ENCODE data around the gene DEDD2.
A peak's percentile ranks its signal among the peaks of the same experiment; 100 is the strongest.

DEDD2 gene

GRCh38 chr19:42176990-42177685, 40.3 kb downstream of the DEDD2 start:
- peak; percentile 94 for ATAC-seq
- H3K36me3 Mint-ChIP-seq = no peaks in the 10 kb centered on the region
- no peak overlapping the region for H3K4me3 Mint-ChIP-seq
- H3K27ac Mint-ChIP-seq = no peak overlapping the region
- DNase-seq (ENCODE audit: low spot score in 2 of 2) = peak; percentile 61 to 81
- no peaks in the 10 kb centered on the region for H3K9me3 Mint-ChIP-seq
- H3K4me1 Mint-ChIP-seq = peaks cover 23% of the 10 kb centered on the region

GRCh38 chr19:42176649-42176989, 40.9 kb downstream of the DEDD2 start:
- no peak overlapping the region for H3K4me3 Mint-ChIP-seq
- no peaks in the 10 kb centered on the region for H3K9me3 Mint-ChIP-seq
- DNase-seq (ENCODE audit: low spot score in 2 of 2) (peak; percentile 29 to 67), ATAC-seq (peak; percentile 69)
- H3K36me3 Mint-ChIP-seq = no peaks in the 10 kb centered on the region
- peak overlapping the region; percentile 21 for H3K27ac Mint-ChIP-seq
- peaks cover 19% of the 10 kb centered on the region for H3K4me1 Mint-ChIP-seq

DNA sequence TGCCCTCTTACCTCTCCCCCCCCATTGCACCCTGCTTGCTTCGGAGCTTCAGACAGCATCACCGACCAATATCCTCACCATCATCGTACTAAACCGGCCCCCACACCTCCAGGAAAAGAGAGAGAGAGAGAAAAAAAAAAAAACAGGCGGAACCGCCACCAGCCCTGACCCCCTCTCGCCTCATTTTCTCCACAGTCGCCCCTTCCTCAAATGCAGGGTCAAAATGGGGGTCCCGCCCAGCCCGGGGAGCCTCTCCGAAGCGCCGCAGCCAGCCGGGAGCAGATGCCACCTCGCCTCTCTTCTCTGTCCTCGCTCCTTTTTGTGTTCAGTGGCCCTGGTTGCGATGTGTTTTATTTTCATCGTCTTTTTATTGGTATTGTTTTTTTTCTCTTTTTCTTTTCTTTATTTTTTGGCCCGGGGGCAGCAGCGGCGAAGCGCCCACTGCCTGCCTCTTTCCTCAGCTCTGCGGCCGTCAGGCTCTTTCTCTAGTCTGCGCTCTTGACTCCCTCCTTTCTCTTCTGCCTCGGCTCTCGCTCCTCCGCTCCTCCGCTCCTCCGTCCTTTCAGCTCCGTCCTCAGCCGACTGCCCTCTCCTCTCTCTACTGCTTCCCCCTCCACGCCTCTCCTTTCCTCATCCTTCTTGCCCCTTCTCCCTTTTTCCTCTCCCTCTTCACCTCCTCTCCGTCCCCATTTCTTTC, 41.4 kb downstream of the DEDD2 start:
- Mint-ChIP-seq H3K4me1 (peaks cover 19% of the 10 kb centered on the region), H3K9me3 (no peaks in the 10 kb centered on the region), H3K4me3 (no peak overlapping the region), H3K27ac (peak overlapping the region; percentile 21), H3K36me3 (no peaks in the 10 kb centered on the region)
- ATAC-seq = peak; percentile 63
- peak; percentile 28 to 68 for DNase-seq (ENCODE audit: low spot score in 2 of 2)

DNA sequence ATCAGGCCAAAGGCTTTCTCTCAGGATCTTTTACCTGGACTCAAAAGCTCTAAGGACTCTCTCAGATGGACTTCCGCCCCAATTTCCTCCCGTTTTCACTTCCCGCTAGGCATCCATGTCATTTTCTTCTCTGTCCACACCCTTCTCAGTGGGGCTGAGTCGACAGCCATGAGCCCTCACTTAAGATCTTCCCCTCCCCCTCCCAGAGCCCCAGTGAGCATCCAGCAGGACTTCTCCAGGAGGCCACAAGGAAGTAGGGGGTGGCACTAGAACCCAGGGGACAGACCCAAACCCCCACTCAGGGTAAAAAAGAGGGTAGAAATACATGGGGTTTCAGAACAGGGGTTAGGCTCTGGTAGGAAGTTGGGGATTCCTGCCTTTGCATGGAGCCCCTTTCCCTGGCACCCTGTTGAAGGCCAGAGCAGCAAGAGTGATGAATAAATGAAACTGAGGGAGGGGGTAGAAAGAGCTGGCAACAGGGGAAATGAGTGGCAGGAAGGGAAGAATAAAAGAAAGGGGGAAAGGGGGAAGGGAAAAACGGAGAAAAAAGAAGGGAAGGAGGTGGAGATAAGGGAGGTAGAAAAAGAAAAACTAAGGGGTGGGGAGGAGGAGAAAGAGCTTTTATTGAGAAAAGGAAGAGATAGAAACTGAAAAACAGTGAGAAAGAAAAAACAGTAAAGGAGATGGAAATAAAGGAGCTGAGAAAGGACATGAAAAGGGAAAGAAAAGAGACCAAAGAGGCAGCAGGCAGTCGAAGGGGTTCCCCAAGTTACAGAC, 42.3 kb downstream of the DEDD2 start:
- Mint-ChIP-seq H3K4me3 (no peak overlapping the region), H3K4me1 (peaks cover 19% of the 10 kb centered on the region), H3K27ac (no peak overlapping the region)

GRCh38 chr19:42174188-42174587, 43.3 kb downstream of the DEDD2 start:
- Mint-ChIP-seq H3K4me1 (peaks cover 19% of the 10 kb centered on the region), H3K9me3 (no peaks in the 10 kb centered on the region), H3K36me3 (no peaks in the 10 kb centered on the region), H3K27ac (no peak overlapping the region), H3K4me3 (no peak overlapping the region)
- DNase-seq (ENCODE audit: low spot score in 2 of 2) = no peak
- no peak for ATAC-seq

More for the DNA sequence above, 42.3 kb downstream of the DEDD2 start:
- Mint-ChIP-seq H3K9me3 (no peaks in the 10 kb centered on the region), H3K36me3 (no peaks in the 10 kb centered on the region)
- no peak for ATAC-seq
- DNase-seq (ENCODE audit: low spot score in 2 of 2) = no peak

DNA sequence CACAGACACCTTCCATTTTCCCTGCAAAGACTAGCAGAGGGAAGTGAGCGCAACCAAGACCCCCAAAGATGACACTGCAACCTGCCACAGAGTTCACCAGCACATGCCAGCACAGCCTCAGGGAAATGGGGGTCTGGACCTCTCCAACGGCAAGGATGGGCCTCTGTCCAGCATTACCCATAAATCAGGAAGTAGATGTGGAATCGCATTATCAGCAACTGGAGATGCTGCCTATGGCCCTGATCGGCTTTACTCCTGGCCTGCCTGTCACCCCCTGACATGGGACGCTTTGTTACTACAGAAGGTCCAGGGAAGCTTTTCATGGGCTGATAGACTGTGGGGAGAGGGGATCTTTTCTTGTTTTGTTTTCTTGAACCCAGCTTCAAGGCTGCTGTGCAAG, 43.8 kb downstream of the DEDD2 start:
- ATAC-seq = no peak
- H3K4me3 Mint-ChIP-seq = no peak overlapping the region
- no peaks in the 10 kb centered on the region for H3K9me3 Mint-ChIP-seq
- H3K4me1 Mint-ChIP-seq = peaks cover 19% of the 10 kb centered on the region
- H3K36me3 Mint-ChIP-seq = no peaks in the 10 kb centered on the region
- no peak overlapping the region for H3K27ac Mint-ChIP-seq
- no peak for DNase-seq (ENCODE audit: low spot score in 2 of 2)

DNA sequence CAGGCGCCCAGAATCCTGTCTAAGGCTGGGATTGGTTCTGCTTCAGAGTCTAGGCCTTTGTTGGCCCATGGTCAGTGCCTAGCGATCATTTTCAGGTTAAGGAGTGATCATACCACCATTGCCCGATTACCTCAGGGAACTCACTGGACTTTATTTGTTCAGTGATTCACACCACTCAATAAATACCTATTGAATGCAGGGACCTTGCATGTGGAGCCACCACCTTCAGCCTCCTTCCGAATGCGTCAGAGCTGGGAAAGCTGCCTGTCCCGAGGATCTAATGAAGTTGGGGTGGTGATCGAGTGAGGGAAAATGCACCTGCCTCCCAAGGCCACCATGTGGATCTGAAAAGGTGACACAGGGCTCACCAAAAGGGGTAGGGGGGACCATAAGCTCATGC, 45.2 kb downstream of the DEDD2 start:
- Mint-ChIP-seq H3K4me1 (peaks cover 19% of the 10 kb centered on the region), H3K27ac (no peak overlapping the region), H3K9me3 (no peaks in the 10 kb centered on the region), H3K4me3 (no peak overlapping the region), H3K36me3 (no peaks in the 10 kb centered on the region)
- ATAC-seq (no peak), DNase-seq (ENCODE audit: low spot score in 2 of 2) (no peak)

DNA sequence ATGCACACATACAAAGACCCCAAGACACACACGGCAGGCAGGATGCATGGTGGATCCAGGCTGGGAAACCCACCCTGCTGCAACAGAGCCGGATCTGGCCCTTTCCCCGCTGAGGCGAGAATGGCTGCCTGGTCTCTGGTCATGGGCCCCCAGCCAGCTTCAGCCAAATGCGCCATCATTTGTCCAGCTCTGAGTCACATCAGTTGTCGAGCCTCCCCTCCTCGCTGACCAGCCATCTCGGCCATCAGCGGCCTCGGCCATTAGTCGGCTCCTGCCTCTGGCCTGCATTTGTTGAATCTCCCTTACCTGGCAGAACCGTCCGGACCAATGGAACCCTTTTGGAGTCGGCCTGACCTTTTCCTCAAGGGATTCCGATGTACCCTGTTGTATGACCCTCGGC, 46.8 kb downstream of the DEDD2 start:
- peaks cover 10% of the 10 kb centered on the region for H3K4me1 Mint-ChIP-seq
- DNase-seq (ENCODE audit: low spot score in 2 of 2) (no peak), ATAC-seq (no peak)
- H3K9me3 Mint-ChIP-seq = no peaks in the 10 kb centered on the region
- H3K27ac Mint-ChIP-seq = no peak overlapping the region
- no peak overlapping the region for H3K4me3 Mint-ChIP-seq
- no peaks in the 10 kb centered on the region for H3K36me3 Mint-ChIP-seq

- Mint-ChIP-seq H3K4me1 (peaks cover under 1% of the 10 kb centered on the region), H3K27ac (no peak overlapping the region), H3K36me3 (no peaks in the 10 kb centered on the region), H3K4me3 (no peak overlapping the region), H3K9me3 (no peaks in the 10 kb centered on the region)
- ATAC-seq = no peak
- no peak for DNase-seq (ENCODE audit: low spot score in 2 of 2)
Measured at GRCh38 chr19:42169486-42170413, 47.7 kb downstream of the DEDD2 start.

DNA sequence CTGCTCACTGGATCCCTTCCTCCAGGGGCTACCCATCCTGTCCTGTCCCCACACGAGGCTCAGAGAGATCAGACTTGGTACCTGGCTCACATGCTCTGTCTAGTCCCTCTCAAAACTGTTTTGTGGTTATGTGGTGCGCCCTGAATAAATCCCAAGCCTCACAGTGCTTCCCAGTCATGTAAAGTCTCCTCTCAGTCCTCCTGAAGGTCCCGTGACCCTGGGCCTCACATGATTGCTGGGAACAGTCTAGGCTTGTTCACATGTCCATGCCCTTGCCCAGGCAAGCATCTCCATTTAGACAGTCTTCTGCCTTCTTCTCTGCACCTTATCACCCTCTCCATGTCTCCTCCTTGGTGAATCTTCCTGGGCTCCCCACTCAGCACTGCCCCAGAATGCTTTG, 49.3 kb downstream of the DEDD2 start:
- no peaks in the 10 kb centered on the region for H3K36me3 Mint-ChIP-seq
- H3K4me1 Mint-ChIP-seq = no peaks in the 10 kb centered on the region
- ATAC-seq (no peak), DNase-seq (ENCODE audit: low spot score in 2 of 2) (no peak)
- H3K9me3 Mint-ChIP-seq = no peaks in the 10 kb centered on the region
- H3K4me3 Mint-ChIP-seq = no peak overlapping the region
- no peak overlapping the region for H3K27ac Mint-ChIP-seq

DNA sequence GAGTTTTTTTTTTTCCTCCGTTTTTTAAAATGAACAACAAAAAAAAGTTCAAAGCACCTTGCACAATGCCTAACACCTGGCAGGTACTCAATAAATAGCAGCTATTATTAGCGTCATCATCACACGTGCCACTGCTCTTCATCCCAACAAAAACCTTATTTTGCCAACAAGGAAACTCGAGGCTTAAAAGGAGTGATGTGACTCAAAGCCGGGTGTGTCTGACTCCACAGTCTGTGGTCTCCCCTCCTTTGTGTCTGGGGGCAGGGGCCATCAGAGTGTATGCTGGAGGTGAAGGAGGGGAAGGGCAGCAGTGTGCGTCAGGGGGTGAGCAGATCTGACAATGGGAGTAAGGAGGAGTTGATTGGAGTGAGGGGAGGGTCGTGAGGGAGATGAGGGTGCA, 51.2 kb downstream of the DEDD2 start:
- no peak for ATAC-seq
- H3K27ac Mint-ChIP-seq = peak overlapping the region; percentile 53
- no peaks in the 10 kb centered on the region for H3K36me3 Mint-ChIP-seq
- no peak for DNase-seq (ENCODE audit: low spot score in 2 of 2)
- H3K9me3 Mint-ChIP-seq = no peaks in the 10 kb centered on the region
- peaks cover 1% of the 10 kb centered on the region for H3K4me1 Mint-ChIP-seq
- no peak overlapping the region for H3K4me3 Mint-ChIP-seq

DNA sequence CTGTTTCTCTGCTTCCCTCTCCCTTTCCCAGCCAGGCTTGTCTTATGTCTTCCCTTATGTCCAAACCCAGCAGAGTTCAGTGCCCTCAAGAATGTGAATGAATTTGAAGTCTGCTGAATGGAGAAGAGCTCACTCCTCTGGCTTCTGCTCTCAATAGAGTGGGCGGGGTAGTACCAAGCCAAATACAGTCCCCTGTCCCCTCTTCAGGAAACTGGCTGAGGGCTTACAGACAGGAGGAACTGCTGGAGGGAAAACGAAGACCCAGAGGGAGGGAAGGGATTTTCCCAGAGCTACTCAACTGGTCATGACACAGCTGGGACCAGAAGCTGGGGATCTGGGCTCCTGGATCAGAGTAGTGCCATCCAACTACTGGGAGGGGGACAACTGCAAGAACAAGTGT, 52.3 kb downstream of the DEDD2 start:
- H3K4me3 Mint-ChIP-seq = no peak overlapping the region
- peaks cover 13% of the 10 kb centered on the region for H3K4me1 Mint-ChIP-seq
- peak overlapping the region; percentile 8 for H3K27ac Mint-ChIP-seq

GRCh38 chr19:42161616-42162263, 55.7 kb downstream of the DEDD2 start:
- no peak for ATAC-seq
- no peaks in the 10 kb centered on the region for H3K36me3 Mint-ChIP-seq

More for the DNA sequence above, 52.3 kb downstream of the DEDD2 start:
- Mint-ChIP-seq H3K9me3 (no peaks in the 10 kb centered on the region), H3K36me3 (no peaks in the 10 kb centered on the region)
- DNase-seq (ENCODE audit: low spot score in 2 of 2) (no peak), ATAC-seq (no peak)

GRCh38 chr19:42159942-42160341, 57.5 kb downstream of the DEDD2 start:
- Mint-ChIP-seq H3K36me3 (no peaks in the 10 kb centered on the region), H3K4me3 (peak overlapping the region; percentile 31), H3K9me3 (no peaks in the 10 kb centered on the region), H3K4me1 (peaks cover 39% of the 10 kb centered on the region), H3K27ac (peak overlapping the region; percentile 50)
- peak; percentile 78 for ATAC-seq
- DNase-seq (ENCODE audit: low spot score in 2 of 2) = no peak

More at GRCh38 chr19:42161616-42162263, 55.7 kb downstream of the DEDD2 start:
- peaks cover 29% of the 10 kb centered on the region for H3K4me1 Mint-ChIP-seq
- no peaks in the 10 kb centered on the region for H3K9me3 Mint-ChIP-seq
- H3K27ac Mint-ChIP-seq = peak overlapping the region; percentile 20
- no peak overlapping the region for H3K4me3 Mint-ChIP-seq
- no peak for DNase-seq (ENCODE audit: low spot score in 2 of 2)

Measured in stimulated activated effector memory CD8-positive, alpha-beta T cell treated with anti-CD3 and anti-CD28 coated beads, Interleukin-12 subunit alpha, Interleukin-12 subunit beta, amount 100 ng/mL, for 72 hours (primary cell).